AG04450 (cell line): ENCODE results near the gene MEF2C. TPM values are rescaled to one million over a fixed set of nuclear protein-coding genes. Genes with fewer than 3 reads are reported as not detected.

ENCODE experiments used
- CTCF ChIA-PET: fragments of 300-600, 350-600 bp; formaldehyde crosslinking; extraction: SDS; loops from one replicate; lab custom pipeline; 2022; ENCODE audit warnings: antibody characterized with exemption, inconsistent platforms; lab: Charles Lee
- POLR2A ChIA-PET: fragments of 350-600 bp; formaldehyde crosslinking; extraction: SDS; loops from one replicate; lab custom pipeline; 2021; ENCODE audit warnings: antibody characterized with exemption, inconsistent platforms; lab: Yijun Ruan, JAX
- DNase-seq: peaks from one replicate; pipeline ENCODE4 v3.0.0-alpha.2; 2011; ENCODE audit warnings: low read depth, low spot score
- H3K27ac ChIP-seq: one replicate; pipeline ENCODE4 v1.5.1; 2012; ENCODE audit warnings: low read depth, low read length, control low read depth
- H3K27me3 ChIP-seq: one replicate; pipeline ENCODE4 v1.6.0; 2012; ENCODE audit warnings: low read length; ENCODE audit not compliant: control insufficient read depth, insufficient read depth
- H3K4me3 ChIP-seq: 2 replicates; pipeline ENCODE4 v1.5.1; 2011; ENCODE audit warnings: mild to moderate bottlenecking, low read depth, low read length, control low read depth
- H3K9me3 ChIP-seq: 2 replicates; pipeline ENCODE4 v1.5.1; 2012; ENCODE audit warnings: low read length; ENCODE audit not compliant: control insufficient read depth, insufficient read depth
- polyA plus RNA-seq: library from polyadenylated mRNA; depleted of rRNA; stranded (reverse); fragments of >200 nt; gene quantifications from 2 replicates; pipeline ENCODE4 v1.2.3, GENCODE V29; 2011
- TF ChIP-seq, protein P1 (sequence below): IDR thresholded peaks from 2 replicates; pipeline ENCODE4 v1.5.1; 2011; ENCODE audit warnings: low read depth, low read length, control low read depth, inconsistent platforms

The MEF2C gene
- polyA plus RNA-seq, 1 experiment = 3.9 TPM

DNA sequence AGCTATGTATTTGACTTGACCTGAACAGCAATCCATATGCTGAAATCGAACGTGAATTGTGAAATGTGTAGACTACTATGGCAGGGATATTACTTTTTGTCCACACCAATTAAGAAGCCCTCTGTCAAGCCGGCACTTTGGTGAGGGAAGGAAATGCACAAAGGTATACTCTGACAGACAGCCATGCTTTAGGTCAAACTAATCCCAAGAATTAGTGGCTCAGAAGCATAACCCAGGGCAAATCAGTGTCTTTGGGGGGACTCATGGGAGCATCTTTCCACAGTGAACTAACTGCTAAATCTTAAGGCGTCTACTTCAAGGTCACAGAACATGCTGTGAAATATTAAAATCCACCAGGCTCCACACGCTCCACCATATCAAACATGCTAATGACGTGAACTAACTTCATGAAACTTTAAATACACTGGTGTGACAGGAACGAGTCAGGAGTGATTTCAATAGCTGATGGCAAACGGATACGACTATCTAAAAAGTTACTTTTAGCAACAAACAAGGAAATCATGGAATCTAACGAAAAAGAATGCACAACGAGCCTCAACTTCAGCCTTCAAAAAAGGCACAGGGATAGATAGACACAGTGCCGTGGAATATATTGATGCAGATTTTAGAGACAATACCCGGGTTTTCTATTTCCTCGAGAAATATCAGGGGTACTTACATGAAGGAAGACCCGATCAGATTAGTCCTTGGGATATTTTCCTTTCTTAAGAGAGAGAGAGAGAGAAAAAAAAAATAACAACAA lies 527 bp downstream of the MEF2C start:
- TF ChIP-seq, protein P1, sequence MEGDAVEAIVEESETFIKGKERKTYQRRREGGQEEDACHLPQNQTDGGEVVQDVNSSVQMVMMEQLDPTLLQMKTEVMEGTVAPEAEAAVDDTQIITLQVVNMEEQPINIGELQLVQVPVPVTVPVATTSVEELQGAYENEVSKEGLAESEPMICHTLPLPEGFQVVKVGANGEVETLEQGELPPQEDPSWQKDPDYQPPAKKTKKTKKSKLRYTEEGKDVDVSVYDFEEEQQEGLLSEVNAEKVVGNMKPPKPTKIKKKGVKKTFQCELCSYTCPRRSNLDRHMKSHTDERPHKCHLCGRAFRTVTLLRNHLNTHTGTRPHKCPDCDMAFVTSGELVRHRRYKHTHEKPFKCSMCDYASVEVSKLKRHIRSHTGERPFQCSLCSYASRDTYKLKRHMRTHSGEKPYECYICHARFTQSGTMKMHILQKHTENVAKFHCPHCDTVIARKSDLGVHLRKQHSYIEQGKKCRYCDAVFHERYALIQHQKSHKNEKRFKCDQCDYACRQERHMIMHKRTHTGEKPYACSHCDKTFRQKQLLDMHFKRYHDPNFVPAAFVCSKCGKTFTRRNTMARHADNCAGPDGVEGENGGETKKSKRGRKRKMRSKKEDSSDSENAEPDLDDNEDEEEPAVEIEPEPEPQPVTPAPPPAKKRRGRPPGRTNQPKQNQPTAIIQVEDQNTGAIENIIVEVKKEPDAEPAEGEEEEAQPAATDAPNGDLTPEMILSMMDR = no peak
- H3K4me3 ChIP-seq = peak overlapping the region; percentile 71
- no peaks in the 10 kb centered on the region for H3K27me3 ChIP-seq
- H3K9me3 ChIP-seq = no peaks in the 10 kb centered on the region
- ChIA-PET CTCF (interaction anchor here (0.9 to 5.7 kb wide), 2 partner anchors 67 to 154 kb away, joined by 7 to 35 read pairs; no protein-coding TSS in a partner anchor), POLR2A (interaction anchor here (1.0 kb wide), 1 partner anchor 154 kb away, joined by 3 read pairs; no protein-coding TSS in a partner anchor)
- no peak for DNase-seq
- H3K27ac ChIP-seq = no peak overlapping the region

DNA sequence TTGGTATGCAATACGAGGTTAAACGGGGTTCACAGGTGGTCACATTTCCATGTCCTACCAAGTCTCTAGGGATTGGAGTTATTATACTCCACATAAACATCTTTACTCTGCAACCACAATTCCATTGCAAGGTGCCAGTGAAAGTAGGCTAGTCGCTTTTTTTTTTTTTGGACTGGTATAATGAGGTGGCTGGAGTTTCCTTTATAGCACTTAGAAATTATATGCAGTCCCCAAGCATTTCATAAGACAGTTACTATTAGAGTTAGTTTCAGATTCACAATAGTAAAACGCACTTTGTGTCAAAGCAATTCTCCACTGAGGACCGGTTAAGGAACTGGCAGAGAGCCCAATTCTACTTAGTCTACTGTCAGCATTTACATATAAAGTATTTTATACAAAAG lies 1.4 kb downstream of the MEF2C start:
- TF ChIP-seq, protein P1 = no peak
- no peak overlapping the region for H3K27ac ChIP-seq
- no peaks in the 10 kb centered on the region for H3K27me3 ChIP-seq
- H3K9me3 ChIP-seq = no peaks in the 10 kb centered on the region
- H3K4me3 ChIP-seq = peak overlapping the region; percentile 71
- CTCF ChIA-PET = interaction anchor here (5.7 kb wide), 1 partner anchor 153 kb away, joined by 35 read pairs; no protein-coding TSS in a partner anchor
- POLR2A ChIA-PET = no interaction called here
- no peak for DNase-seq

DNA sequence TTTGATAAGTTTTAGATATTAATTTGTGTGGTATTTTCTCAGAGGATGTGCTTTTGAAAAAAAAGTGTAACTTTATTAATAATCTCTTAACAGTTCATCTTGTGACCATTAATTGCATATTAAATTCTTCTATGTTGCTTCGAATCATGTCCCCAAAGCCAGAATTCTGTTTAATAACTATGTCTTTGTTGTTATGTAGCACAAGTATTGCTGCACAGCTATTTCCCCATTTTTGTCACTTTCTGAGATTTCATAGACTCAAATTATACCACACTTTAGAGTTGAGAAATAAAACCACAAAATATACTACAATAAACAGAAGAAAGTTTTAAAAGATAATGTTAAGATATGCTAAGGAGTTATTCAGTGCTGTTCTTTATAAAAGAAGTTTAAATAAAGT lies 2.8 kb downstream of the MEF2C start:
- ChIA-PET POLR2A (no interaction called here), CTCF (interaction anchor here (1.5 kb wide), 1 partner anchor 151 kb away, joined by 3 read pairs; no protein-coding TSS in a partner anchor)
- H3K9me3 ChIP-seq = no peaks in the 10 kb centered on the region
- no peaks in the 10 kb centered on the region for H3K27me3 ChIP-seq
- no peak for DNase-seq
- H3K27ac ChIP-seq = no peak overlapping the region
- no peak overlapping the region for H3K4me3 ChIP-seq
- TF ChIP-seq, protein P1 = no peak

DNA sequence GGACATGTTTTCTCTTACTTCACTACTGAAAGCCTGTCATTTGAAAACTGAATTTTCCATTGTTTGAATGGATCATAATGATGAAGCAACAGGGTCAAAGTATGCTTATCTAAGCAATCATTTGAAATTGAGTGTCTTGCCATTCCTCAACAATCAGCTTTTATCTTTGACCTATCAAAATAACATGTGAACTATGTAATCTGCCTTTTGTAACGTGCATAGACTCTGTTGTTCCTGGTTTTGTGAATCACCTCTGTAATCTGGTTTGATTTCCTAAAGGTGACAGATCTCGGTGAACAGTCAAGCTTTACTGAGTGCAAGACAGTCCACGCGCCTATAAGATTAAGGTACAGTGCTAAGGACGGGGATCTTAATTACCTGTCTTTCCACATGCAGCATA lies 3.3 kb downstream of the MEF2C start:
- Histone ChIP-seq H3K27ac (no peak overlapping the region), H3K9me3 (no peaks in the 10 kb centered on the region), H3K27me3 (no peaks in the 10 kb centered on the region), H3K4me3 (no peak overlapping the region)
- POLR2A ChIA-PET = no interaction called here
- no peak for DNase-seq
- CTCF ChIA-PET = interaction anchor here (1.5 kb wide), 1 partner anchor 150 kb away, joined by 3 read pairs; no protein-coding TSS in a partner anchor
- TF ChIP-seq, protein P1 = no peak

DNA sequence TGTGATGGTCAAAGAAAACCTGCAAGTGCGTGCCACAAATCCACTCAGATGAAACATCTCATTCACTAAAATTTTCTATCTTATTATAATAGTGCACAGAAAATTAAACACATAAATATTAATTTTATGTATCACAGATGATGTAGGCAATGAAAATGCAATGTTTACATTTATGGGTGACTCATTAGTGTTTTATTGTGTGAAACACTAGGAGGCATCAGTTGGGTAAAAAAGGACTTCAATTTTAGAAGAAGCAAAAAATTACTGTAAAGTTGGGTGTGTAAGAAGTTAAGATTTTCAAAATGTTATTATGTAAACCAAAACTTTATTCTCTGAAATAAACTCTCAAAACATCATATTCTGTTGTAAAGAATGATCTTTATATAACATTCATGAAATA lies 4.0 kb downstream of the MEF2C start:
- CTCF ChIA-PET = no interaction called here

More for the DNA sequence above, 4.0 kb downstream of the MEF2C start:
- TF ChIP-seq, protein P1 = peak; percentile 20; the same call in 1 of the 2 replicates
- no peak overlapping the region for H3K4me3 ChIP-seq
- POLR2A ChIA-PET = no interaction called here
- DNase-seq = no peak
- H3K9me3 ChIP-seq = no peaks in the 10 kb centered on the region
- no peak overlapping the region for H3K27ac ChIP-seq
- H3K27me3 ChIP-seq = no peaks in the 10 kb centered on the region
